HG03439 (cell line): ENCODE measurements around the gene GRIA1.

Experiments
- ATAC-seq: cut with Tn5 transposase; IDR thresholded peaks from one replicate; pipeline ENCODE4 v1.9.1; 2021; ENCODE audit warnings: mild to moderate bottlenecking, moderate library complexity; ENCODE audit not compliant: unreplicated experiment

GRIA1 gene

GRCh38 chr5:153496835-153497234, 6.4 kb downstream of the GRIA1 start:
- ATAC-seq: no peak

GRCh38 chr5:153498516-153498915, 8.0 kb downstream of the GRIA1 start:
- no peak for ATAC-seq

DNA sequence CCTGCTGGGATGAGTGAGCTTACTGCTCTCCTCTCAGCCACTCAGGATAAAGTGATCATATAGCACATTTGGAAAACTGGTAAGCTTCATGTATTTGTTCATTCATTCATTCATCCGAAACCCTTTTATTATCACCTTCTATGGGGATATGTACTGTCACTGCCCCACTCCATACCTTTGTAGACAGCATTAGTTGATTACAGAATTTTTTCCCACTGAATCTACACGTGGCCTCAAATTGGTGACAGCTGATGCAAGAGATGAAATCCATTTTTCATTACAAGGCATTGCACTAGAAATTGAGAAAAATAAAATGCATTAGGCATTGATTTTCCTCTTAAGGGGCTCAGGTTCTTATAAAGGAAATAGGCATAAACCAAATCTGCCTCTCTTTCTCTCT, 9.7 kb downstream of the GRIA1 start:
- no peak for ATAC-seq

- ATAC-seq: no peak
Measured at GRCh38 chr5:153504726-153505125, 14.3 kb downstream of the GRIA1 start.

DNA sequence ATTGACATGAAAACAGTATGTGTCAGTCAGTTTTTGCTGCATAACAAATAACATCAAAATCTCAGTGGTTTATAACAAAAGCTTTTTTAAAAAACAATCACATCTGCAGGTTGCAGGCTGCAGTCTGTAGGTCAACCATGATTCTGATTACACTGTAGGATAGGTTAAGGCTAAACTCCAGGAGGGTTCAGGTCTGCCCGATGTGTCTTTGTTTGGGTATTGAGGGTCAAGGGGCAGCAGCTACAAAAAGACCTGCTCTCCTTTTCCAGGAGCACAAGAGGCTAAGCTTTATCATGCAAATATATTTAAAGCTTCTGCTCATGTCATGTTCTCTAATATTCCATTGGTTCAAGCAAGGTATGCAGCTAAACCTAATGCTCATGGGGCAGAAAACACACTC, 18.2 kb downstream of the GRIA1 start:
- no peak for ATAC-seq

DNA sequence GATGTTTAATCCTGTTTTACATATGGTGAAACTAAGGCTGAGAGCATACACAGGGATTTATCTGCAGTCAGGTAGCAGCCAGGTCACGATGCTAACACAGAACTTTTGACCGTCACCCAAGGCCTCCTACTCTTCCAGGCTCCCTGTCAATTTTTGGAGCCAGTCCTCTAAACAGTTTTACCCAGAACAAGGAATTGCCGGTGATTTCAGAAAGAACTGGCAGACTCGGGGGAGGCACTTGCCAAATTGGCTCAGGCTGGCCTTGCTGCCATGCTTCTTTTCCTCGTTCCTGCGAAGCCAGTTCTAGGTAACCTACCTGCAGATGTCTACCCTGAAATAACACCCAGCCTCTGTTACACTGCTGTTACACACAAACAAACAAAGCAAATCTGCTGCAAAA, 21.2 kb downstream of the GRIA1 start:
- no peak for ATAC-seq

DNA sequence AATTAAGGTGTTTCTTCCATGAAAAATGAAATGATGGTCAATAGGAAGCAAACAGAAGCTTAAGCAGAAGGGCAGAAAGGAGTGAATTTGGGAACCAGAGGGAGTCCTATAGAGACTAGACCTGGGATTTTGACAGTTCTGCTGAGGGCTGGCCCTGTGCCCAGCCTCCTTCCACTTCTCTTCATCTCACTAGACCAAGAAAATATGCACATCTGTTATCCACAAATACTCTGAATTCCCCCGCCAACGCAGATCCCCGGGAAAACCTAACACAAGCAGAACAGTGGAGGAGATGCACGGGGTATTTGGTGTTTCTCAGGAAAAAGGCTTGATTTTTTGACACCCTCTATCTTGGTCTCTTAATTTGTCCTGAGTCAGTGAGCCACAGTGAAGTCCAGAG, 22.7 kb downstream of the GRIA1 start:
- ATAC-seq: no peak

GRCh38 chr5:153515301-153515700, 24.8 kb downstream of the GRIA1 start:
- no peak for ATAC-seq

GRCh38 chr5:153516504-153517240, 26.2 kb downstream of the GRIA1 start:
- ATAC-seq: no peak

GRCh38 chr5:153517241-153517611, 26.8 kb downstream of the GRIA1 start:
- ATAC-seq: no peak

GRCh38 chr5:153520137-153520536, 29.7 kb downstream of the GRIA1 start:
- no peak for ATAC-seq

GRCh38 chr5:153520952-153521351, 30.5 kb downstream of the GRIA1 start:
- no peak for ATAC-seq

- no peak for ATAC-seq
Measured at GRCh38 chr5:153523211-153523610, 32.7 kb downstream of the GRIA1 start.

GRCh38 chr5:153523831-153524230, 33.4 kb downstream of the GRIA1 start:
- no peak for ATAC-seq

DNA sequence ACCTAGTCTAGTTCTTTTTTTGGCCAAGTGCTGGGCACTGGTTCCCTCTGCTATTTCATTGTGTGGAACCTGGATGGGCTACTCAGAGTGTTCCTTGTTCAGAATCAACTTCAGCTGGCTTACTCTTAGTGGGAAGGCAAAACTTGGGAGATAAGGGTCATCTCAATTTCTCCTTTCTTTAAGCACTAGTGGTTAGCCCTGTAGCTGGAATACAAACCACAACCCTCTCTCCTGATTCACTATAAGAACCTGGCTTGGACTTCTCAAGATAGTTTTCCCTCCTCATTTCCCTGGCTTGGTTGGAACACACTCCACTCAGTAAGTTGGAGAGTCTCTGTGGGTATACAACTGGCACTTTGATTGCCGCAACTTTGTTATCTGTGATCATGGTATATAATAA, 35.1 kb downstream of the GRIA1 start:
- ATAC-seq: no peak

GRCh38 chr5:153530357-153531143, 40.1 kb downstream of the GRIA1 start:
- ATAC-seq: no peak

DNA sequence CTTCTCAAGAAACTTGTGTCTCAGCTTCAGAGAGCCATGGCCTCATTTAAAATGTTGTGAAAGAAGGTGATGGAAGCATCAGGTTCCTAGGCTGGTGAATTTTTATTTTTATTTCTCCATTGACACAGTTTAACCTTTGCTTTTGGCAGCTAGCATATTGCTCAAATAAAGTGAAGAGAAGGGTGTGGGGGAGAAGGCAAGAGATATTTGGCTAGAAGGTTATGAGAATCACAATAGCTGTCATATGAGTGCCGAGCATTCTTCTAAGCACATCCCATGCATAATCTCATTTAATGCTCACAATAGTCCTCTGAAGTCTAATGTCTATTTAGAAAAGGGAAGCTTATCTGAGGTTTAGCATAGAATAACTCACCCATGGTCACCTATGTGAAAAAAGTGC, 43.1 kb downstream of the GRIA1 start:
- ATAC-seq: no peak

DNA sequence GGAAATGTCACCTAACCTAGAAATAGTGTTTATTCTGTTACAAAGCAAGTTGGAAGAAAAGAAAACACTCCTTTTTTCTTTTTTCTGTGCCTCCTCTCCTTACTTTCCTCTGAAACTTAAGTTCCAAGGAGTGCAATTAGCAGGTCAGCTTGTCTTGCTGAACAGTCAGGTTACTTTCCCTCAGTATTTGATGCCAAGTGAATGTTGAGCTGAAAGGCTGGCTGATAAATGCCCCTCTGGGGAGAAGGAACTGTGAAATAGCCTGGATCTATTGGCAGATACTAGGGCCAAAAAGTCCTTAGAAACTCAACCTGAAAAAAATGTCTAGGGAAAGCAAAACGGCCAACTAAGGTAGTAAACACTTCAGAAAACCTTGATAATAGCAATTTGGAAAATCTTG, 43.6 kb downstream of the GRIA1 start:
- ATAC-seq: no peak

- no peak for ATAC-seq
Measured at GRCh38 chr5:153537207-153537606, 46.7 kb downstream of the GRIA1 start.

DNA sequence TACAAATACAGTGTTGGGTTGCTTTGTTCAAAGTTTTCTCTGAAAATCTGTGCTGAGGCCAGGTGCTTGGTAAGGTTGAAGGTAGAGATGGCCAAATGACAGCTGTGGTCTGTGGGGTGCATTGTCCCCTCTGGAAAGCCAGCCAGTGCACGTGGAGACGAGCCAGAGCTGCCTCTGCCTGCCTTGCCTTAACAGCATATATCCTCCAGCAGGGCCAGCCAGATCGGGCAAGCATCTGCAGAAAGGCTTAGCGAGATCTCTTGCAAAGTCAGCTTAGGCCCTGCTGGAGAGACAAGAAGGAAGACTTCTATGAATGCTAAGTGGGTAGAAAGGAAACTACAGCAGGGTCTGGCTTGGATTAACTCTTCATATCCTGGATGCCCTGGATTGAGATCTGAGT, 49.5 kb downstream of the GRIA1 start:
- no peak for ATAC-seq

- no peak for ATAC-seq
Measured at GRCh38 chr5:153542536-153542935, 52.1 kb downstream of the GRIA1 start.

GRCh38 chr5:153543288-153543687, 52.8 kb downstream of the GRIA1 start:
- ATAC-seq: no peak
